Astrocyte of the hippocampus (primary cell): ENCODE measurements around the gene TMPRSS6.

Source experiments
- DNase-seq: peaks from one replicate; pipeline ENCODE4 v3.0.0; 2011; ENCODE audit warnings: low read depth, low spot score

Gene TMPRSS6

GRCh38 chr22:37028692-37029674 lies 80.5 kb downstream of the TMPRSS6 start:
- no peak for DNase-seq

GRCh38 chr22:37027556-37027955 lies 82.0 kb downstream of the TMPRSS6 start:
- DNase-seq = no peak

GRCh38 chr22:37026325-37026724 lies 83.2 kb downstream of the TMPRSS6 start:
- DNase-seq = no peak

GRCh38 chr22:37025500-37026070 lies 83.9 kb downstream of the TMPRSS6 start:
- DNase-seq = no peak

GRCh38 chr22:37024339-37025157 lies 85.0 kb downstream of the TMPRSS6 start:
- no peak for DNase-seq

GRCh38 chr22:37023743-37024338 lies 85.7 kb downstream of the TMPRSS6 start:
- DNase-seq = no peak

GRCh38 chr22:37022483-37023337 lies 86.8 kb downstream of the TMPRSS6 start:
- DNase-seq = peak; percentile 16

GRCh38 chr22:37021710-37022482 lies 87.6 kb downstream of the TMPRSS6 start:
- DNase-seq = peak; percentile 51

GRCh38 chr22:37021041-37021440 lies 88.5 kb downstream of the TMPRSS6 start:
- DNase-seq = no peak

GRCh38 chr22:37020192-37020479 lies 89.4 kb downstream of the TMPRSS6 start:
- DNase-seq = peak; percentile 59

- peak; percentile 90 for DNase-seq
Measured at GRCh38 chr22:37019309-37020191, 90.0 kb downstream of the TMPRSS6 start, which contains the start of the genes MPST and TST. Gene MPST (plus strand): TSS chr22:37019742. CDS start chr22:37019837, 95 bp downstream. Gene TST (minus strand): TSS chr22:37019447. CDS start chr22:37018732, 715 bp downstream.

- DNase-seq = peak; percentile 71
Measured at GRCh38 chr22:37018815-37019308, 90.7 kb downstream of the TMPRSS6 start.

- no peak for DNase-seq
Measured at GRCh38 chr22:37018086-37018814, 91.3 kb downstream of the TMPRSS6 start.

GRCh38 chr22:37017356-37017755 lies 92.2 kb downstream of the TMPRSS6 start:
- DNase-seq = no peak

- DNase-seq = no peak
Measured at GRCh38 chr22:37016134-37016910, 93.2 kb downstream of the TMPRSS6 start.

GRCh38 chr22:37015587-37015878 lies 94.0 kb downstream of the TMPRSS6 start:
- no peak for DNase-seq
